NCI-H1436 treated with DMSO at 0.1 percent for 48 hours (cell line): ENCODE data around the gene SLC43A1.
A peak's percentile ranks its signal among the peaks of the same experiment; 100 is the strongest.
"Not testable (repeated sequence)": the region's sequence is repeated elsewhere in the genome, so short reads cannot be mapped to it uniquely, and the experiment has no call there.

Experiments used
- DNase-seq: peaks from one replicate; lab custom pipeline; 2025; lab: John Stamatoyannopoulos, UW

The SLC43A1 gene

DNA sequence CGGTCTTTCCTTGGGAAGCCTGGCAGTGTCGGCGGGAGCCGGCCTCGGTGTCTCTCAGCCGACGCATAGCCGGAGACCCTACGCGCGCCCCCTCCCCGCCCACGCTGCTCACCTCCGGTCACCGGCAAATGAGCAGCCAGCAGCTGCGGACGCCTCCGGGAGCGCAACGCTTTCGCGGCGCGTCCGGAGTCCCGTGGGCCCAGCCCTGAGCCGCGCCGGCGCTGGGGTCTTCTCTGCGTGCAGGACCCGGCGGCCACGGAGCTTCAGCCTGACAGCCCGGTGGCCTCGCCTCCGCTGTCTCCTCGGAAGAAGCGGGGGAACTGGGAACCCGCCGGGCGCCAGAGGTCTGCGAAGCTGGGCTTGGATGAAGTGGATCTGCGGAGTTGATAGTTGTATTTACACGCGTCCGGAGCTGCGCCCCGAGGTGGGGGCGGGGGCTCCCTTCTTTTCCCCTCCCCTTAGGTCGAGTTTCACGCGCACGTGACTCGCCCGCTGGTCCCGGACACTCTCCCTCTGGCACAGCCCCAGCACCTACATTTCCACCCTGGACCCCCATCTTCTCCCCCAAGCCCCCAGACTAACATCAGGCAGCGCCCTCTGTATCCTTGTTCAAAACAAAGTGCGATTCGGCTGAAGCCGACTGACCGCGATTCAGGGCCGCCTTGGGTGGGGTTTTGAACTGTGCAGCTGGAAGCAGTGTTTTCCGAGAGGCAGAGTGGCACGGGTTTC lies at the start of gene SLC43A1:
Gene SLC43A1 (minus strand): TSS at position 371 of the 729 bp plus-strand sequence. CDS start 1,591 bp downstream, outside the sequence.
- no peak for DNase-seq

DNA sequence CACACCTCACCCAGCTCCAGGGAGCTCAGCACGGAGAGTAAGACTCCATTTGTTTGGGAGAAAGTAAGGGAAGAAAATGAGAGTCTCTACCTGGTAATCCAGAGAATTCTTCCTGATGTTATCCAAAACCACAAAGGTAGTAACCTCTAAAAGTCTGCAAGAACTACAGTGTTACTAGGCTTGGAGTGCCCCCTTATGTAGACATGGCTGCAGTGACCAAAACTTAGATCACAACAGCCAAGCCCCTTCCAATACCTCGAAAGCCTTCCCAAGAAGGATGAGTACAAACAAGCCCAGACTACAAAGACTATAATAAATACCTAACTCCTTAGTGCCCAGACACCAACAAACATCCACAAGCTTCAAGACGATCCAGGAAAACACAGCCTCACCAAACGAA lies 47.1 kb upstream of the SLC43A1 start:
- DNase-seq = no peak

DNA sequence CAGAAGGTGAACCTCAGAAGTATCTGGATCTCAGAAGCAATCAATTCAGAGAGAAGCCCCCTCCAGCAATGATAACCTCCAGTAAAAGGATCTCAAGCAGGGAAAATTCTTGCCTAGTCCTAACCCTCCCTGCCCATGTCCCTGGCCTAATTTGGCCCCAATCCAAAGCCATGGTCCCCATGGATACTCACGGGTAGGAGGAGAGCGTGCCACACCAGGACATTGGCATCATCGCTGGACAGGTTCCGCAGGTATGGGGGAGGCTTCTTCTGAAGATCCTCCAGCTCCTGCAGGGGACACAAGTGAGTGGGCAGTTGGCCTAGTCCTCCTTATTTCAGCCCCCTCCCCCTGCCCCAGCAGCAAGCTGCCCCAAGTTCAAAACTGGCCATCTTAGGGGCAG lies 44.6 kb upstream of the SLC43A1 start:
- DNase-seq = no peak

DNA sequence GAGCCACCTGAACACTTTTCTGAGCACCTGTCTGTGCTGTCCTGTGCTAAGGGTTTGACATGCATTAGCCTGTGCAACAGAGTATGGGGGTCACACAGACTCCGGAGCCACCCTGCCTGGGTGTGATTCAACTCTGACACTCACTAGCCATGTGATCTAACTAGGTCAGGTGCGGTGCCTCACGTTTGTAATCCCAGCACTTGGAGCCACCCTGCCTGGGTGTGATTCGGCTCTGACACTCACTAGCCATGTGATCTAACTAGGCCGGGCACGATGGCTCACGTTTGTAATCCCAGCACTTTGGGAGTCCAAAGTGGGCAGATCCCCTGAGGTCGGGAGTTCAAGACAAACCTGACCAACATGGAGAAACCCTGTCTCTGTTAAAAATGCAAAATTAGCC lies 40.5 kb upstream of the SLC43A1 start:
- DNase-seq = no peak

DNA sequence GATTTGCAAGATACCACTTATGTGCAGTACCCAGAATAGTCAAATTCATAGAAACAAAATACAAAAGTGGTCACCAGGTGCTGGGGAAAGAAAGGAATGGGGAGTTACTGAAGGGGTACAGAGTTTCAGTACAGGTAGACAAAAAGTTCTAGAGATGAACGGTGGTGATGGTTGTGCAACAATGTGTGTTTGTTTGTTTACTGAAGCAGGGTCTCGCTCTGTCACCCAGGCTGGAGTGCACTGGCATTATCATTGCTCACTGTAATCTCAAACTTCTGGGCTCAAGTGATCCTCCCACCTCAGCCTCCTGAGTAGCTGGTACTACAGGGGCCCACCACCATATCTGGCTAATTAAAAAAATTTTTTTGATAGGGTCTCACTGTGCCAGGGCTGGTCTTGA lies 39.9 kb upstream of the SLC43A1 start:
- no peak for DNase-seq

DNA sequence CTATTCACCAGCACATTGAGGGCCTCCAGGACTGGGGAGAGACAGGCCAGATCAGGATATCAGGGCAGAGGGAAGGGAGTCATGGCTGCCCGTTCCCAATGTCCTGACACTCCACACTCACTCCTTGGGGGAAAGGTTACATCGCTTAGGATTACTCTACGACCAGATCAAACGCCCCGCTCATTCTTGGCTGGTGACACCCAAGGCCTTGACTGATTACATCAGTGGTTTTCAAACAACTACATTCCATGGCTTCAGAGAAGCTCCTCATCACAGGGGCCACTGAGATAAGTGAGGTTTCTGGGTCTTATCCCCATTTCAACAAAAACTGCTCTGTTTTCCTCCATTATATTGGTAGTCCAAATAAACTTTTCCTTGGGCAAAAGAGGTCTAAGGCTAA lies 37.0 kb upstream of the SLC43A1 start:
- DNase-seq = no peak

DNA sequence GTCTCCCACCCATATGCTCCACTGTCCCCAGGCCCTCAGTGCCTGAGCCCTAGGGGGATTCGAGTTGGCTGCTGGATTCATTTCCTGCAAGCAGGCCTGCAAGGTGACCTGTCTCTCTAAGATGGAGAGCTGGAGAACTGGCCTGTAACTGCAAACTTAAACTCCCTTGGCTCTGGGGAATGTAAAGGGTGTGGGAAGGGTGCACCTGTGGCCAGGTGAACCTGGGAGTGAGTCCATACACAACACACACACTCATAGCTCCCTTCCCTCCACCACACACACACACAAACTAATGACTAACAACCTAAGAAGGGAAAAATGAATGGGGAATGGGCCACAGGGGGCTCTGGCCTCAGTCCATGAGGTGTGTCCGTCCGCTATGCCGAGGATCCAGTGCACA lies 36.4 kb upstream of the SLC43A1 start:
- no peak for DNase-seq

DNA sequence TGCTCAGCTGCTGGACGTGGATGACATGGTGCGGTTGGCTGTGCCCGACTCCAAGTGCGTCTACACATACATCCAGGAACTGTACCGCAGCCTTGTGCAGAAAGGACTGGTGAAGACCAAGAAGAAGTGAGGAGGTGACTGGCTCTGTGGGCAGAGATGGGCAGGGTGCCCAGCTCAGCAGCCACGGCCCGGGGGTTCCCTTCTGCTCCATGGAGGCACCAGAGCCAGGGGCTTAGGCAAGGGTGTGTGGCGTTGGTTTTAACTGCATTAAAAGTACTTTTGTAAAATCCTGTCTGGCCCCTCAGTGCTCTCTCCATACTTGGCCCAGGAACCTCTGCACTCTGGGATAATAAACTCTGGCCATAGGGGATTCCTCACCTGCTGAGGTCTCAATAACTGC lies 34.5 kb upstream of the SLC43A1 start:
- DNase-seq = no peak

DNA sequence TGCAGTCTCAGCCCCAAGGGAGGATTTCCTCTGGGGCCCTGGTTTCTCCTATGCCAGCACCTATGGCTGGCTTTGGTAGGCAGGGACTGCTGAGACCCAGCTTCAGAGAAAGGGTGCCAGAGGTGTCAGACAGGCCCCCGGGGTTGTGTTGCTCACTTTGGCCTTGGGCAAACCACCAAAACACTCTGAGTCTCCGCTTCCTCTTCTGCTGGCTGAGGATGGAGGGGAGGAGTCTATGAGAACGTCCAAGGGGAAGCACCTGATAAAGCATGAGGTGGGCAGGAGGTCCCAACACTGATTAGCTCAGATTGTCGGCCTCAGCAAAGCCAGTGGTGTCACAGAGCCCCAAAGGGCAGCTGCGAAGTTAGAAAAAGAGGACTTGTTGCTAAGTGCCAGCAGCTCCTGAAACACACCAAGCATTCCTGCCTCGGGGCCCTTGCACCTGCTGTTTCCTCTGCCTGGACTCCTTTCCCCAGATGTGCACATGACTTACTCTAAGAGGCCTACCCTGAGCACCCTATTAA lies 32.4 kb upstream of the SLC43A1 start:
- no peak for DNase-seq

DNA sequence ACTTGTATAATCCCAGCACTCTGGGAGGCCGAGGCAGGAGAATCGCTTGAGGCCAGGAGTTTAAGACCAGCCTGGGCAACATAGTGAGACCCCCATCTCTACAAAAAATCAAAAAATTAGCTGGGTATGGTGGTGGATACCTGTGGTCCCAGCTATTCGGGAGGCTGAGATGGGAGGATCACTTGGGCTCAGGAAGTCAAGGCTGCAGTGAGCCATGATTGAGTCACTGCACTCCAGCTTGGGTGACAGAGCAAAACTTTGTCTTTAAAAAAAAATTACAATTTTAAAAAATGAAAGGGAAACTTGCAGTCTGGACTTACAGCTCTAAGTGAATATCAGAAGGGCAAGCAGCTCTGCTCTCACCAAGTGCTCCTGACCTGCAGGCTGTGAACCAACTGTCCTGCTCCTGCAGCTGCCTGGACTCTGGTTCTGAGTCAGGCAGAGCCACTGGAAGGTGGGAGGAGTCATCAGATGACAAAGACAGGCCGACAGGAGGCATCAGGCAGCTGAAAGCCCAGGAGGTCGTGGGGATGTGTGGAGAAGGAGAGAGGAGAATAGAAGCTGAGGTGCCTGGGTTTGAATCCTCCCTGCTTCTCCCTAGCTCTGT lies 31.5 kb upstream of the SLC43A1 start:
- no peak for DNase-seq

DNA sequence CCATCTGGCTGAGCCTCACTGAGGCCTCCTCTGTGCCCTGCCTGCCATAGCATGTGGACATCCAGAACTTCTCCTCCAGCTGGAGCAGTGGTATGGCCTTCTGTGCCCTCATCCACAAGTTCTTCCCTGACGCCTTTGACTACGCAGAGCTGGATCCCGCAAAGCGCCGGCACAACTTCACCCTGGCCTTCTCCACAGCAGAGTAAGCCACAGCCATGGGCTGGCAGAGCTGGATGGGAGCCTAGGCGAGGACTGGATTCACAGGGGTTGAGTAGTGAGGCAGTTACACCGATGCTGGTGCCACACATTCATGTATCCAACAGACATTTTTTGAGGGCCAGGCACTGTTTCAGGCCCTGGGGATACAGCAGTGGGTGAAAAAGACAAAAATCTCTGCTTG lies 30.9 kb upstream of the SLC43A1 start:
- DNase-seq = no peak

DNA sequence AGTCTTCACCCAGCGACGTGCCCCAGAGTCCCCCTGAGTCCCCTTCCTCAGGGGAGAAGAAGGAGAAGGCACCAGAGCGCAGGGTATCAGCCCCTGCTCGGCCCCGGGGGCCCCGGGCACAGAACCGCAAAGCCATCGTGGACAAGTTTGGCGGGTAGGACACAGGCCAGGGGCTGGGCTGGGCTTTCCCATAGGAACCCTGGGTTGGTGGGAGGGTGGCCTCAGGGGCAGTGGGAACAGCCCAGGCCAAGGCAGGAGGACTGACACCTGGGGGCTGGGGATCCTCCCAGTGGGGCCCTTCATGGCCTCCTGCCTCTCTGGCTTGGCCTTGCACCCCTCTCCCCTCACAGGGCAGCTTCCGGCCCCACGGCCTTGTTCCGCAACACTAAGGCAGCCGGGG lies 30.4 kb upstream of the SLC43A1 start:
- no peak for DNase-seq

DNA sequence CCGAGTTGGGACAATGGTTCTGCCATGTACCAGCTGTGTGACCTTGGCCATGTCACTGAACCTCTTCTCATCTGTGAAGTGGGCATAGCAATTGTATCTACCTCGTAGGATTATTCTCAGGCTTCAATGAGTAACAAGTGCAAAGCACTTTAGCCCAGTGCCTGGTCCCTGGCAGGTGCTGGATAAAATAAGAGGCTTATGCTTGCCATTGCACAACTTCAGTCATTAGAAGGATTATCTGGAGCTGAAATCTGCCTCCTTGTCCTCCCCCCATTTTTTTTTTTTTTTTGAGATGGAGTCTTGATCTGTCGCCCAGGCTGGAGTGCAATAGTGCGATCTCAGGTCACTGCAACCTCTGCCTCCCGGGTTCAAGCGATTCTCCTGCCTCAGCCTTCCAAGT lies 29.1 kb upstream of the SLC43A1 start:
- no peak for DNase-seq

DNA sequence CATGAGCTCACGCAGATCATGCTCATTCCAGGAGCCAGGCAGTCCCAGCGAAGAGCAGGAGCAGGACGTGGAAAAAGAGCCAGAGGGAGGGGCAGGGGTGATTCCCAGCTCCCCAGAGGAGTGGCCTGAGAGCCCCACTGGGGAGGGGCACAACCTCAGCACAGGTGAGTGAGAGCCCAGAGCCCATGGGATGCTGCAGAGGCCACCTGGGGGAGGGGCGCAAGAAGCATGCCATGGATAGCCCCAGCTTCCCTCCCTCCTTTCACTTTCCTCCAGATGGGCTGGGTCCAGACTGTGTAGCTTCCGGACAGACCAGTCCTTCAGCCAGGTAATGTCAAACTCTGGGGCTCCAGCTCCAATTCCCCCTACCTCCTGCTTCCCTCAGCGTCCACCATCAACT lies 28.1 kb upstream of the SLC43A1 start:
- no peak for DNase-seq

DNA sequence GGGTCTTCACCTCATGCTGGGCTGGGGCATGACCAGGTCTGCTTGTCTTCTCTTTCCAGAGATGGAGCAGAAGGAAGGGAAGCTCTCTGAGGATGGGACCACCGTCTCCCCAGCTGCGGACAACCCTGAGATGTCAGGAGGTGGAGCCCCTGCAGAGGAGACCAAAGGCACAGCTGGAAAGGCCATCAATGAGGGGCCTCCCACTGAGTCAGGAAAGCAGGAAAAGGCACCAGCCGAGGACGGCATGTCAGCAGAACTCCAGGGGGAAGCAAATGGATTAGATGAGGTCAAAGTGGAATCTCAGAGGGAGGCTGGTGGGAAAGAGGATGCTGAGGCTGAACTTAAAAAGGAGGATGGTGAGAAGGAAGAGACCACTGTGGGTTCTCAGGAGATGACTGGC lies 27.1 kb upstream of the SLC43A1 start:
- no peak for DNase-seq

DNA sequence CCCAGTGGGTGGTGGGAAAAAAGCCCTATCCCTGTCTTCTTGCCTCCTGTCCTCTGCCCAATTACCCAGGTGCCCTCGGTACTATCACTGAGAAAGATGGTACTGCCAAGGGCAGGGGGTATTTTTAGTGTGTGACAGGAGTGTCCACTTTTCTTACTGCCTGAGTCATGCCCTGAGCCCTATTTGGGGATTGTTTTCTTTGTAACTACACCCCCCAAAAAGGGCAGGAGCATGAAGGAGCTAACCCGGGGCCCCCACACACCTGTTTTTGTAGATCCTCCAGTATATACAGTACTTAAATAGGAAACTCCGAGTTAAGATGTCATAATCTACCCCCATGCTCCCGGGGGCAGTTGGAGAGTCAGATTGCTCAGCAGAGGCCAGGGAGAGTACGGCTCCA lies 25.7 kb upstream of the SLC43A1 start:
- no peak for DNase-seq

DNA sequence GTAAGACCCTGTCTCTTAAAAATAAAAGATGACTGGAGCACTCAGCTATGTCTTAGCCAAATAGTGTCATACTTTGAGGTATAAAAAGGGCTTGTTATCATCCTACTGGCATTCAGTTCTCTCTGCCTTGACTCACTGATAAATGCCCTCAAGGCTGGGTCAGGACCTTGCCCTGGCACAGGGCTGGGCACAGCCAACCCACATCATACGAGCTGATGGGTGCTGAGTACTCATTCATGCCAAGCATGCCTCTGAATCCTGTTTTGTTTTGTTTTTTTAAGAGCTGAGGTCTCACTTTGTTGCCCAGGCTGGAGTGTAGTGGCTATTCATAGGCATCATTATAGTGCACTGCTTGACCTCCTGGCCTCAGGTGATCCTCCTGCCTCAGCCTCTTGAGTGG lies 23.8 kb upstream of the SLC43A1 start:
- DNase-seq = no peak

DNA sequence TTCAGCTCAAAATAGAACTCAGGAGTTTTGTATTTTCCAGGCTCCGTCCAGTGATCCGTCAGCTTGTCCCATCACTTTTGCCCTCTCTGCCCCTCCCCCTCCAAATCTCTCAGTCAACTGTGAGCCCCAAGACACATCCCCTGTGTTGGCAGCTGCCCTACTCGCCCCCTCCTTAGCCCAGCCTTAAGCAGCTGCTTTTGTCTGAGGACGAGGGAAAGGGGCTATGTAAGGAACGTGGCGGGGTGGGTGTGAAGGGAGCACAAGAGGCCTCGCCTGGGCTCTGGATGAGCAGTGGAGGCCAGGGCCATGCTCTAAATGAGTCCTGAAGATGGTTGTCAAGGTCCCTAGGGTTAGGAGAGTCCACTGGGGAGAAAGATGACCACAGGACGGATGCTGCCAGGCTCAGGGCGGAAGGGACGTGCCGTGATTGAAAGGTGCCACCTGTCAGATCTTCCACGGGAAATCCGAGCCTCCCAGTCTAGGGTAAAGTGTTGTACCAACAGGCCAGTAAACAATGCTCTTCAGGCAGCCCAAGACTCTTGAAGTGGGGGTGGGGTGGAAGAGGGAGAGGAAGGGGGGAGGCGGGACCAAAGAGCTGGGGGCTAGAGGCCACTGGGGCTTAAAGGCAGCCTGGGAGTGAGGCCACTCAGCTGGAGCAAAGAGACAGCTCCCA lies 21.6 kb upstream of the SLC43A1 start, which contains the start of gene SMTNL1:
Gene SMTNL1 (plus strand): TSS at position 649 of the 673 bp plus-strand sequence. CDS start 5,048 bp downstream, outside the sequence.
- DNase-seq = no peak

DNA sequence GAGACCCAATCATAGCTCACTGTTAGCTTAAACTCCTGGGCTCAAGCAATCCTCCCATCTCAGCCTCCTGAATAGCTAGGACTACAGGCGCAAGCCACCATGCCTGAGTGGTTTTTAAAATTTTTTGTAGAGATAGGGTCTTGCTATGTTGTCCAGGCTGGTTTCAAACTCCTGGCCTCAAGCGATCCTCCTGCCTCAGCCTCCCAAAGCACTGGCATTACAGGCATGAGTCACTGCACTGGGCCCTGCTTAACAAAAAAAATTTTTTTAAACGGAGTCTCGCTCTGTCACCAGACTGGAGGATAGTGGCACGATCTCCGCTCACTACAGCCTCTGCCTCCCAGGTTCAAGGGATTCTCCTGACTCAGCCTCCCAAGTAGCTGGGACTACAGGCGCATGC lies 18.9 kb upstream of the SLC43A1 start:
- DNase-seq = not testable (repeated sequence)

DNA sequence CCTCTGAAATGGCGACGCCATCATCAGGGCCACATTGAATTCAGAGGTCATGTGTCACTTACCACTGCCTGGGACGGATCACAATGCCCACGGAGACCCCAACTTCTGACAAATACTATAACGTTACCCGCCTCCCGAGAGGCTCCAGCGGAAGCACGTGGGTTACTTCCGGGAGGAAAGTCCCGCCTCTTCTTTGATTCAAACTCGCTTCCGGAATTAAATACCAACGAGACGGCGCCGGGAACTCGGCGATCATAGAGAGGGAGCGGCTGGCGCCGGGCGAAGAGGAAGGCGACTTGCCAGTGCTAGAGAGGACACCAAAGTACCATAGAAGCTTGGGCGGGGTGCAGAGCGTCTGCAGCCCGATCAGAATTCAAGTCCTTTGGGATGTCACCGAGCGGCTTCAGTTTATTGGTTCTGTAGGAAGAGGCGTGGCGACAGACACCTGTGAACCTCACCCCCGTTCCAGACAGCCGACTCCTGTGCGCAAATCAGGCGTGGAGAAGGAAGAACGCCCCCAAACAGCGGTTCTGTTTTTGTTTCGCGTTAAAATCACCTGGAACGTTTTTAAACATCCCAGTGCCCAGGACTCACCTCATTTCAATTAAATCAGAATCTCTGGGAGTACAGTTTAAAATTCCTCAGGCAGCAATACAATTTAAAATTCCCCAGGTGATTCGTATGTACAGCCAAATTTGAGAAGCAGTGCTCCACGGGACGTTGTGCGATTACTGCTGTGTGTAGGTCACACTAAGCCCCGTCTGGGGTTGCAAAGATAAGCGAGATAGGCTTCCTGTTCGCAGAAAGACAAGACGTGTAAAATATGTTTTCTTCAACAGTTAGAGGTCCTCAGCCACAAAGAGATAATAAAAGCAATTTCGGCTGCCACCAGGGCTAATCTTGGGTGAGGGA lies 15.3 kb upstream of the SLC43A1 start, which contains the start of gene TIMM10:
Gene TIMM10 (minus strand): TSS at position 159 of the 912 bp plus-strand sequence. CDS start 565 bp downstream, outside the sequence.
- DNase-seq = peak; percentile 95

DNA sequence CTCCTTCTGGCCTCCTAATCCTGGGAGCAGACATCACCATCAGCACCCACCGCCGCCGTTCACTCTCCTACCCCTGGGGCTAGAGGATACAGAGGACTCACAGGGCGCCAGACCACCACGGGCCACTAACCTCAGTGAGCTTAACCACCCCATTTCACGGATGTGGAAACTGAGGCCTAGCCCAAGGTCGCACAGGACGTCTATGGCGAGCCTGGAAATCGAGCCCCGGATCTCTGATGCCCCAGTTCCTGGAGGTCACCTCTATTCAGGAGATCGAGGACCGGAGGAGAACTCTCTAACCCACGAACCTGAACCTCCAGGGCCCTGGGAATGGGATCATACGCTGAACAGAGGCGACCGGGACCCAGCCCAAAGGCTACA lies 14.7 kb upstream of the SLC43A1 start:
- no peak for DNase-seq

DNA sequence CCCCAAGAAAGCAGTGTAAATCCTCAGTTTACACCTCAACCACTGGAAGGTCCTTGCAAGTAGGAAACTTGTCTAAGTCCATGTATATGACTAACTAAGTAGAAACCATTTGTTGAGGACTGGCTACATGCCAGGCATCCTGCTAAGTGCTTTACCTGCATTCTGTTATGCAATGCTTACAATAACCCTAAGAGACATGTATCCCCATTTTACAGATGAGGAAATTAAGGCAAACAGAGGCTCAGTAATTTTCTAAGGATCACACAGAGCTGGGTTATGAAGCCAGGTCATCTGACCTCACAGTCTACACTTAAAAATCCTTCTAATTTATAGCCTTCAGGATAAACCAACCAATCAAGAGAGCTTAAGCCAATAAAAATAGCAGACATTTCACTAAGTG lies 13.5 kb upstream of the SLC43A1 start:
- no peak for DNase-seq
